Transverse colon (tissue), 4 donors: ENCODE measurements around the gene C11orf52. TPM values are rescaled to one million over a fixed set of nuclear protein-coding genes. Genes with fewer than 3 reads are reported as not detected.
A peak's percentile ranks its signal among the peaks of the same experiment; 100 is the strongest.

Experiments used
- DNase-seq: peaks from one replicate; pipeline ENCODE4 v3.0.0-alpha.2; 2019
- H3K27ac ChIP-seq, 4 donors: fragments of 200-600 bp; sonication (generic); 2 replicates each; pipeline ENCODE4 v1.5.1; 2016 to 2018; ENCODE audit warnings: inconsistent platforms in 4 of 4
- H3K27me3 ChIP-seq: fragments of 200-600 bp; sonication (generic); 2 replicates; pipeline ENCODE4 v1.5.1; 2017; ENCODE audit warnings: inconsistent platforms
- H3K36me3 ChIP-seq, 4 donors: fragments of 200-600 bp; sonication (generic); 2 replicates each; pipeline ENCODE4 v1.5.1; 2017 to 2019; ENCODE audit warnings: inconsistent platforms in 4 of 4
- H3K4me1 ChIP-seq, 4 donors: fragments of 200-600 bp; sonication (generic); 2 replicates each; pipeline ENCODE4 v1.5.1; 2017 to 2020; ENCODE audit warnings: inconsistent platforms in 4 of 4
- H3K4me3 ChIP-seq, 4 donors: fragments of 200-600 bp; sonication (generic); 1 replicate in 1 of 4; 2 replicates in 3 of 4; pipeline versions ENCODE4 v1.5.1 to v1.6.1; 2017 to 2019; ENCODE audit warnings: inconsistent platforms in 4 of 4
- H3K9me3 ChIP-seq, 2 donors: fragments of 200-600 bp; sonication (generic); 2 replicates each; pipeline ENCODE4 v1.5.1; 2017 to 2019; ENCODE audit warnings: inconsistent platforms in 2 of 2
- EP300 ChIP-seq: sonication (generic); formaldehyde crosslinking; IDR thresholded peaks from one replicate; pipeline ENCODE4 v1.6.1; 2017; ENCODE audit warnings: antibody characterized with exemption, low read depth
- POLR2A ChIP-seq: fragments of 450-650 bp; IDR thresholded peaks from one replicate; pipeline ENCODE4 v1.6.1; 2016; ENCODE audit warnings: antibody characterized with exemption, mild to moderate bottlenecking, moderate library complexity
- POLR2AphosphoS5 ChIP-seq, 3 donors: sonication (generic); formaldehyde crosslinking; IDR thresholded peaks; one replicate each; pipeline ENCODE4 v1.6.1; 2016; ENCODE audit warnings: antibody characterized with exemption in 3 of 3
- WGBS, 2 donors: methylation state at CpG; one replicate each; pipeline ENCODE4 v1.1.5; 2018; ENCODE audit warnings: low coverage in 1 of 2; 5-methylcytosine and 5-hydroxymethylcytosine counted together
- in situ Hi-C, 4 donors: fragments of 200-750 bp; cut with MboI; loops; one replicate each; pipeline versions ENCODE4 v1.15.0 to v1.15.1; 2017; ENCODE audit warnings: low sequenced_read_pairs in 3 of 4, low pct_ligation_motif_present in 1 of 4, low pct_unique_long_range_greater_than_20kb in 1 of 4
- intact Hi-C: fragments of 100-400 bp; cut with DNase I; formaldehyde crosslinking; loops from one replicate; pipeline ENCODE4 v1.15.1; 2023; ENCODE audit warnings: low total_unique reads
- total RNA-seq, 4 donors: library from RNA; depleted of rRNA; stranded (reverse); fragments of >200 nt; gene quantifications; one replicate each; pipeline ENCODE4 v1.1.0, GENCODE V29; 2016
- TF ChIP-seq, protein P1 (sequence below), 5 experiments: fragments of 200-600 bp in 3 of 5; fragments of 450-650 bp in 2 of 5; sonication (generic) in 3 of 5; IDR thresholded peaks; 1 replicate in 2 of 5; 2 replicates in 3 of 5; pipeline ENCODE4 v1.5.1; 2016 to 2017; ENCODE audit warnings: antibody characterized with exemption in 5 of 5, inconsistent platforms in 3 of 5, mild to moderate bottlenecking in 2 of 5, moderate library complexity in 1 of 5

The C11orf52 gene
- total RNA-seq, 4 donors from 2014 or later = 3.0 to 11.1 (median 9.1) TPM; not detected in 1

DNA sequence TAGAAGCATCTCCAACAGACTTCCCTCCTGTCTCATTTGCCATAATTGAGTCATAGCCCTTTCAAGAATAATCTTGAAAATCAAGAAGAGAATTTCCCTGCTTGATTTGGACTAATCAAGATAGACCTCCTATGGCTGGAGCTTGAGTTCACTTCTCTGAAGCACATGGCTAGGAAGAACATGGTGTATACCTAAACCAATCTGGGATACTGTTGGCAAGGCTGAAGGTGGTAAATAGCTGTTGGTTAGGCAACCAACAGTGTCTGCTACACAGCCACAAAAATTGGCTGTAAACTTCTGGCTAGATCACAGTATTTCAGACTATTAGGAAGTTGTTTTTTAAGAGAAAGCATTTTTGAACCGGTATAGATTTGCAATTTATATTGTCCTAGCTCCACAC, 12.0 kb upstream of the C11orf52 start:
- Histone ChIP-seq H3K36me3 (no peaks in the 10 kb centered on the region), H3K27me3 (no peaks in the 10 kb centered on the region), H3K9me3 (no peaks in the 10 kb centered on the region), H3K4me3 (no peak overlapping the region), H3K27ac (no peak overlapping the region), H3K4me1 (no peaks in the 10 kb centered on the region)
- no peak for DNase-seq
- TF ChIP-seq, protein P1, sequence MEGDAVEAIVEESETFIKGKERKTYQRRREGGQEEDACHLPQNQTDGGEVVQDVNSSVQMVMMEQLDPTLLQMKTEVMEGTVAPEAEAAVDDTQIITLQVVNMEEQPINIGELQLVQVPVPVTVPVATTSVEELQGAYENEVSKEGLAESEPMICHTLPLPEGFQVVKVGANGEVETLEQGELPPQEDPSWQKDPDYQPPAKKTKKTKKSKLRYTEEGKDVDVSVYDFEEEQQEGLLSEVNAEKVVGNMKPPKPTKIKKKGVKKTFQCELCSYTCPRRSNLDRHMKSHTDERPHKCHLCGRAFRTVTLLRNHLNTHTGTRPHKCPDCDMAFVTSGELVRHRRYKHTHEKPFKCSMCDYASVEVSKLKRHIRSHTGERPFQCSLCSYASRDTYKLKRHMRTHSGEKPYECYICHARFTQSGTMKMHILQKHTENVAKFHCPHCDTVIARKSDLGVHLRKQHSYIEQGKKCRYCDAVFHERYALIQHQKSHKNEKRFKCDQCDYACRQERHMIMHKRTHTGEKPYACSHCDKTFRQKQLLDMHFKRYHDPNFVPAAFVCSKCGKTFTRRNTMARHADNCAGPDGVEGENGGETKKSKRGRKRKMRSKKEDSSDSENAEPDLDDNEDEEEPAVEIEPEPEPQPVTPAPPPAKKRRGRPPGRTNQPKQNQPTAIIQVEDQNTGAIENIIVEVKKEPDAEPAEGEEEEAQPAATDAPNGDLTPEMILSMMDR (IDR thresholded peaks at IDR 0.05) = no peak
- TF ChIP-seq POLR2A (no peak), EP300 (no peak), POLR2AphosphoS5 (IDR thresholded peaks at IDR 0.05) (no peak)
- in situ Hi-C loops (no loop called here), intact Hi-C loops (no loop called here)
- 80 to 89% methylated on average over 1 of the region's 1 CpG for WGBS, 2 donors

DNA sequence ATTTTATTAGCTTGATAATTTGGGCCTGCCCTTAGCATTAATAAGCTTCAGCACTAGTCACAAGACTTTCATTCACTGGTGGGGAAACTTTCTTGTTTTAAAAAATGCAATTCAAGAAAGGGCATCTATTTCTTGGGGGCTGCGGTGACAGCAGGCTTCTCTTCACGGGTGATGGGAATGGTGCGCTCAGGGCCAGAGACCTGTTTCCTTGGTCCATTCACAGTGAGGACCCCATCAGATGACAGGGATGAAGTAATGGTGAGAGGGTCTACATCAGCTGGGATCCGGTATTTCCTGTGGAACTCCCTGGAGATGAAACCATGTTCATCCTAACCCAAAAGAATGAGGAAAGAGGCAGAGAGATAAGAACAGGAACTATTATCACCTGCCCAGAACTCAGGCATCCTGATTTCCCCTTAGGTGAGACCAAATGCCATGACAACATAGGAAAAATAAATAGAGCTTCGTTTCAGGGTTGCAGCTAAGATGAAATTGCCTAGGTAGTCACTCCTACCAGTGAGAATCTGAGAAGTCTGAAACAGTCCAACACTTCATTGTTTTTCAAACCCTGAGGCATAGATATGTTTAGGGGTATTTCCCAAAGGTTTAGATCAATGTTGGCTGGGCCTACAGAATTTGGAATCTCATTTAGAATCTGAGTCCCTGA, 9.9 kb upstream of the C11orf52 start:
- H3K9me3 ChIP-seq = no peaks in the 10 kb centered on the region
- H3K4me1 ChIP-seq = peaks cover 0 to 4% (median 0%) of the 10 kb centered on the region in 4 donors
- TF ChIP-seq POLR2A (no peak), POLR2AphosphoS5 (IDR thresholded peaks at IDR 0.05) (no peak), EP300 (no peak)
- TF ChIP-seq, protein P1 (IDR thresholded peaks at IDR 0.05) = no peak
- DNase-seq = no peak
- intact Hi-C loops = no loop called here
- peak overlapping the region in 3 of 4 donors; percentile 85 to 97 (median 86) for H3K27ac ChIP-seq
- in situ Hi-C loops = no loop called here
- no peaks in the 10 kb centered on the region for H3K27me3 ChIP-seq
- no peaks in the 10 kb centered on the region for H3K36me3 ChIP-seq
- 36 to 74% methylated on average over 2 to 5 of the region's 5 CpGs for WGBS, 2 donors
- H3K4me3 ChIP-seq = no peak overlapping the region

DNA sequence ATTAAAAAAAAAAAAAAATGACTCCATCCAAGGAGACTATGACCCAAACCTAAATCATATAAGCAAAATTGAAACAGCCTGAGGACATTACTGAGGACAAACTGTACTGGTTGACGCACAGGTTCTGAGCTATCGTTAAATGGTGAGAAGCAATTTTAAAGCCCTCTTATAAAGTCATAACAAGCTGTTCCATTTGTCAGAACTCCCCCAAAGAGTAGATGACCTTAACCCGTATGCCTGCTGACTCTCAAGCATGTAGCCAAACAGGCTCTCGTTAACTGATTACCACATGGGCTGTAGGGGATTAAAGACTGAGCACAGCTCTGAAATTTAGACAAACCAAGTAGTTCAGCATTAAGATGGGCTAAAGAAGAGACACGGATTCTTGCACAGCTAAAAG, 9.3 kb upstream of the C11orf52 start:
- Histone ChIP-seq H3K4me3 (peak overlapping the region in 2 of 4 donors; percentile 34 to 49), H3K27ac (peak overlapping the region; percentile 83 to 97 (median 86)), H3K36me3 (no peaks in the 10 kb centered on the region), H3K27me3 (no peaks in the 10 kb centered on the region), H3K4me1 (peaks cover 0 to 10% (median 0%) of the 10 kb centered on the region in 4 donors), H3K9me3 (no peaks in the 10 kb centered on the region)
- TF ChIP-seq, protein P1 (IDR thresholded peaks at IDR 0.05) = no peak
- no peak for TF ChIP-seq POLR2AphosphoS5 (IDR thresholded peaks at IDR 0.05)
- no peak for TF ChIP-seq POLR2A
- peak; percentile 58 for TF ChIP-seq EP300
- no peak for DNase-seq
- 43 to 78% methylated on average over 3 to 5 of the region's 5 CpGs for WGBS, 2 donors
- intact Hi-C loops (no loop called here), in situ Hi-C loops (no loop called here)

DNA sequence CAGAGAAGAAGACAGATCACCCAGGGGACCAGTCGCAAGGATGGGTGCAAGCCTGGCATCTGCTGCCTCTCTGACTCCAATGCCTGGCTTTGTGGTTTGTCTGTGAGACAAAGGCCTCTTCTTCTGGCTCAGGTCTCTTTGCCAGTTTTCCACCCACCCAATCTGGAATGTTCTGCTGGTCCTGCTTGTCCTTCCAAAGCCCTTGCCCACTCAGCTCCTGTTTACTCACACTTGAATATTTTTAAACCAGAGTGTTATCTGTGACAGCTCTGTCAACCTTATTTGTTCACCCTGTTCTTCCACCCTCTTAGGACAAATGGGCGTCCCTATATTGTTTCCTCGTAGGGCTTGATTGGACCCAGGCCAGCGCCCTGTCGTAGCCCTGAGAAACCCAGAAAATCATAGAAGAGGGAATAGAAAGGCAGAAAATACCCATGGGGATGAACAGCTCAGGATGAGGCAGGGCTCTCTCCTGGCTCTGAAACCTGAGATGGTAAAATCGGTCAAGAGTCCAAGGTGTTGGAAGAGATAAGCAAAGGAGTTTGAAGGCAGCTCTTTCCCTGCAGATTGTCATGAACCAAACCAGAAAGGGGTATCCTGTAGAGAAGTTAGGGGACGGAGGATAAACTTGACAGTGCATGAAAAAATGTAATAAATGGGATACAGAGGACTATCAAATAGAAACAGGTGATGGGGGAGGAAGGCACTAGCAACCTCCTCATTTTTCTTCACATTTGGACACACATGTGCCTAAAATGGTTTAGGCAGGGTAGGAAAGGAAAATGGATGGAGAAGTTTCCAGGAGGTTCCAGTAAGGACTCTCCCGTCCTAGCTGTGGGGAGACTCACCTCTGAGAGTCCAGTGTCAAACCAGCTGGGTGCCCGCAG, 7.8 kb upstream of the C11orf52 start:
- in situ Hi-C loops = no loop called here
- Histone ChIP-seq H3K27ac (peak overlapping the region; percentile 83 to 97 (median 86)), H3K36me3 (no peaks in the 10 kb centered on the region), H3K4me3 (peak overlapping the region; percentile 2 to 49 (median 30)), H3K9me3 (no peaks in the 10 kb centered on the region), H3K27me3 (no peaks in the 10 kb centered on the region), H3K4me1 (peaks cover 0 to 10% (median 0%) of the 10 kb centered on the region in 4 donors)
- TF ChIP-seq, protein P1 (IDR thresholded peaks at IDR 0.05) = no peak
- TF ChIP-seq POLR2AphosphoS5 (IDR thresholded peaks at IDR 0.05) (peak in 1 of 3 donors; percentile 9), POLR2A (no peak), EP300 (no peak)
- intact Hi-C loops = no loop called here
- WGBS, 2 donors = 49 to 56% methylated on average over 5 to 9 of the region's 9 CpGs
- no peak for DNase-seq
